ENCODE measurements around the gene PPP1R16B. TPM values are rescaled to one million over a fixed set of nuclear protein-coding genes. Genes with fewer than 3 reads are reported as not detected.
"Not testable (repeated sequence)": the region's sequence is repeated elsewhere in the genome, so short reads cannot be mapped to it uniquely, and the experiment has no call there.

The PPP1R16B gene
- total RNA-seq, 1 donor from 2014 or later, result 13.0 TPM

DNA sequence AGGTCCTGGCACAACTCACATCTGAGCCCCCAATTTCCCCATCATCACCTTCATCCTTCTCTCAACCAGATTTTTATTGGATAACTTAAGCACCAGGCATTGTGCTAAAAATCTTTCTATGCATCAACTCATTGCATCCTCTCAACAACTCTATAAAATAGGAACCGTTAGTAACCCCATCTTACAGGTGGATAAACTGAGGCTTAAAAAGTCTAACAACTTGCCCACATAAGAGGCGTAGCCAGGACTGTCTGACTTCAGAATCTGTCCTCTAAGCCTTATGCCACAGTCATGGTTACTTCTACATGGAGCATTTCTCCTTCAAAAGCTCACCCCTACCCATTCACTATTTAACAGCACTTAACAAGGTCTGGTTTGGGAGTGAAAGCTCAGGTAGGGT is 51.1 kb downstream of the PPP1R16B start:
- DNase-seq, result no peak
- H3K27ac ChIP-seq, result no peak overlapping the region
- no peak for ATAC-seq
- no peaks in the 10 kb centered on the region for H3K27me3 ChIP-seq (ENCODE audit: low read depth)
- H3K9me3 ChIP-seq, result no peaks in the 10 kb centered on the region
- intact Hi-C loops (cut with DNase I), result no loop called here
- H3K4me3 ChIP-seq, result no peak overlapping the region
- H3K4me1 ChIP-seq, result no peaks in the 10 kb centered on the region
- TF ChIP-seq, protein P1, sequence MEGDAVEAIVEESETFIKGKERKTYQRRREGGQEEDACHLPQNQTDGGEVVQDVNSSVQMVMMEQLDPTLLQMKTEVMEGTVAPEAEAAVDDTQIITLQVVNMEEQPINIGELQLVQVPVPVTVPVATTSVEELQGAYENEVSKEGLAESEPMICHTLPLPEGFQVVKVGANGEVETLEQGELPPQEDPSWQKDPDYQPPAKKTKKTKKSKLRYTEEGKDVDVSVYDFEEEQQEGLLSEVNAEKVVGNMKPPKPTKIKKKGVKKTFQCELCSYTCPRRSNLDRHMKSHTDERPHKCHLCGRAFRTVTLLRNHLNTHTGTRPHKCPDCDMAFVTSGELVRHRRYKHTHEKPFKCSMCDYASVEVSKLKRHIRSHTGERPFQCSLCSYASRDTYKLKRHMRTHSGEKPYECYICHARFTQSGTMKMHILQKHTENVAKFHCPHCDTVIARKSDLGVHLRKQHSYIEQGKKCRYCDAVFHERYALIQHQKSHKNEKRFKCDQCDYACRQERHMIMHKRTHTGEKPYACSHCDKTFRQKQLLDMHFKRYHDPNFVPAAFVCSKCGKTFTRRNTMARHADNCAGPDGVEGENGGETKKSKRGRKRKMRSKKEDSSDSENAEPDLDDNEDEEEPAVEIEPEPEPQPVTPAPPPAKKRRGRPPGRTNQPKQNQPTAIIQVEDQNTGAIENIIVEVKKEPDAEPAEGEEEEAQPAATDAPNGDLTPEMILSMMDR (IDR thresholded peaks at IDR 0.05), result no peak
- no peaks in the 10 kb centered on the region for H3K36me3 ChIP-seq

DNA sequence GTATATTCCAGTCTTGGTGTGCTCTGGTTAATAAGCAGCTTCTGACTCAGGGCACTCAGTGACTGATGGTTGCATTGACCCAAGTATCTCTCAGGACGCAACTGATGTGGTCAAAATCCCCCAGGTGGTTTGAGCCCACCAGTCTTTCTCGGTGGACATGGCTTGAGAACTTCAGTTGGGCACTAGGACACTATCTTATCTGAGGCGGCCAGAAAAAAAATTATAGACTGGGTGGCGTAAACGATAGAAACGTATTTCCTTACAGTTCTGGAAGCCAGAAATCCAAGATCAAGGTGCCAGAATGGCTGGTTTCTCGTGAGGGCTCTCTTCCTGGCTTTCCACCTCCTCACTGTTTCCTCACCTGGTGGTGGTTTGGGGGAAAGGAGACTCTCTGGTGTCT is 52.2 kb downstream of the PPP1R16B start:
- no peak for ATAC-seq
- Histone ChIP-seq H3K36me3 (no peaks in the 10 kb centered on the region), H3K4me1 (no peaks in the 10 kb centered on the region), H3K27me3 (ENCODE audit: low read depth) (no peaks in the 10 kb centered on the region), H3K9me3 (no peaks in the 10 kb centered on the region), H3K27ac (no peak overlapping the region), H3K4me3 (no peak overlapping the region)
- no peak for DNase-seq
- TF ChIP-seq, protein P1 (IDR thresholded peaks at IDR 0.05), result no peak
- intact Hi-C loops (cut with DNase I), result no loop called here

DNA sequence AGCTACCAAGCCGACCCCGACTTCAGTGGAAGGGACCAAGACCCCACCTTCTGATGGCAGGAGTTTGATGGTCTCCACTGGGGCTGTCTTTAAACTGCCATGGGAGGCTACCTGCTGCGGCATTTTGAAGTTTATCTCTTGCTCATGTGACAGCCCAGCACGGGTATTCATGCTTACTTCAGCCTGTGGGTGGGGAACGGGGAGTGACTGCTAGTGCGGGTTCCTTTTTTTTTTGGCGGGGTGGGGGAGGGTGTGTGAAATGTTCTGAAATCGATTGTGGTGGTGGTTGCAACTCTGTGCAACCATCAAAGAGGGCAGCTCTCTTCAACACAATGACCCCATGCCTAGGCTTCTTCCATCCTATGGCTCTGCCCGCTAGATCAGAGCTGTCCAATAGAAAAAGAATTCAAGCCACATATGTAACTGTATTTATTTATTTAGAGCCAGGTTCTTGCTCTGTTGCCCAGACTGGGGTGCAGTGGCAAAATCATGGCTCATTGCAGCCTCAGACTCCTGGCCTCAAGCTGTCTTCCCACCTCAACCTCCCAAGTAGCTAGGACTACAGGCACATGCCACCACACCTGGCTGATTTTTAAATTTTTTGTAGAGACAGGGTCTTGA is 53.7 kb downstream of the PPP1R16B start:
- TF ChIP-seq, protein P1 (IDR thresholded peaks at IDR 0.05), result no peak
- no peaks in the 10 kb centered on the region for H3K36me3 ChIP-seq
- H3K27me3 ChIP-seq (ENCODE audit: low read depth), result no peaks in the 10 kb centered on the region
- DNase-seq (no peak), ATAC-seq (peak in 1 of 2 donors; percentile 33)
- no peak overlapping the region for H3K27ac ChIP-seq
- H3K9me3 ChIP-seq, result no peaks in the 10 kb centered on the region
- intact Hi-C loops (cut with DNase I), result no loop called here
- no peaks in the 10 kb centered on the region for H3K4me1 ChIP-seq
- H3K4me3 ChIP-seq, result no peak overlapping the region

GRCh38 chr20:38859857-38860256 is 54.4 kb downstream of the PPP1R16B start:
- H3K27ac ChIP-seq; H3K4me1 ChIP-seq; ATAC-seq; H3K4me3 ChIP-seq; intact Hi-C loops (cut with DNase I); H3K27me3 ChIP-seq (ENCODE audit: low read depth); DNase-seq; H3K36me3 ChIP-seq; H3K9me3 ChIP-seq: not testable (repeated sequence)

- H3K27ac ChIP-seq, result no peak overlapping the region
- no peaks in the 10 kb centered on the region for H3K9me3 ChIP-seq
- no peak overlapping the region for H3K4me3 ChIP-seq
- DNase-seq (no peak), ATAC-seq (no peak)
- TF ChIP-seq, protein P1 (IDR thresholded peaks at IDR 0.05), result no peak
- intact Hi-C loops (cut with DNase I), result no loop called here
- H3K27me3 ChIP-seq (ENCODE audit: low read depth), result no peaks in the 10 kb centered on the region
- H3K4me1 ChIP-seq, result no peaks in the 10 kb centered on the region
- H3K36me3 ChIP-seq, result no peaks in the 10 kb centered on the region
These were observed 55.5 kb downstream of the PPP1R16B start for GRCh38 chr20:38861071-38861401.

DNA sequence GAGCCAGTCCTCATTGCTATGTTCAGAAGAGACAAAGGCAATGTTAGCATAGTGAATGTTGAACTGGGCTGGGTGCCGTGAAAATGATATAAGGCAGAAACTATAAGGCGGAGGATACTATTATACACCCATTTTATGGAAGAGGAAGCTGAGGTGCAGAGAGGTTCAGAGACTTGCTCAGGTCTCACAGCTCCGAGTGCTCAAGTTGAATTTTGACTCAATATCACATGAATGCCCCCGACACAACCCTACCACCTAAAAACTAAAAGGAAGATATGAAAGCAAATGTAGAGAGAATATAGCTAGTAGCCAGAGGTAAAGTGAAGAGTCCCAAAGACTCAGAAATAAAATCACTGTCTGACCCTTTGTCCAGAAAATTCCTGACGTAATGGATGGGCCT is 56.7 kb downstream of the PPP1R16B start:
- ATAC-seq, result no peak
- no peak for DNase-seq
- TF ChIP-seq, protein P1 (IDR thresholded peaks at IDR 0.05), result no peak

More for the DNA sequence above, 56.7 kb downstream of the PPP1R16B start:
- Histone ChIP-seq H3K36me3 (no peaks in the 10 kb centered on the region), H3K27me3 (ENCODE audit: low read depth) (no peaks in the 10 kb centered on the region), H3K9me3 (no peaks in the 10 kb centered on the region), H3K4me1 (peaks cover 6% of the 10 kb centered on the region), H3K4me3 (no peak overlapping the region), H3K27ac (no peak overlapping the region)
- intact Hi-C loops (cut with DNase I), result no loop called here
